ENCODE measurements around the gene PRRC2B. TPM values are rescaled to one million over a fixed set of nuclear protein-coding genes. Genes with fewer than 3 reads are reported as not detected.

The PRRC2B gene
- total and polyA plus RNA-seq, 8 donors = 159 to 233 (median 187) TPM

GRCh38 chr9:131436865-131437271 is 43.0 kb downstream of the PRRC2B start:
- Histone ChIP-seq H3K36me3 (peaks cover 0 to 100% of the 10 kb centered on the region in 2 donors), H3K27ac (no peak overlapping the region), H3K27me3 (no peaks in the 10 kb centered on the region), H3K4me1 (peaks cover 0 to 14% of the 10 kb centered on the region in 2 donors), H3K4me3 (no peak overlapping the region), H3K9me3 (no peaks in the 10 kb centered on the region)
- ATAC-seq (no peak), DNase-seq (no peak)
- no peak for TF ChIP-seq CTCF (IDR thresholded peaks at IDR 0.05)
- intact Hi-C loops (cut with DNase I) = no loop called here

DNA sequence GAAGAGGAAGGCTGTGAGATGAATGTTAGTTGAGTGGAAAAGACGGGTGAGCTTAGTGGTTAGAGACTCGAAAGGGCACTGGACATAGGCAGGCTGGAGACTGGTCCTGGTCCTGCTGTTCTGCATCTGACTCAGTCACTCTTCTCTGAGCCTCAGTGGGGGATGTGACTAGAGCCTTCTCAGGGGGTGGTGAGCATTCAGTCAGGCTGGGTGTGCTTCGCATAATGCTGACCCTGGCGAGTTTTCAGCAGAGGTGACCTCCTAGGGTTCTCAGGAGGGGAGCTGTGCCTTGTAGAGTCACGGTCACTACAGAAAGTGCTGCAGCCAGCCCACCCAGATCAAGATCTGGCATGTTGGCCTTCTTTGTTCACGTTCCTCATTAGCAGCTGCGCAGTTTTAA is 44.3 kb downstream of the PRRC2B start:
- DNase-seq (no peak), ATAC-seq (no peak)
- no peak overlapping the region for H3K27ac ChIP-seq
- peaks cover 0 to 95% of the 10 kb centered on the region in 2 donors for H3K36me3 ChIP-seq
- intact Hi-C loops (cut with DNase I) = no loop called here
- H3K27me3 ChIP-seq = no peaks in the 10 kb centered on the region
- no peaks in the 10 kb centered on the region for H3K9me3 ChIP-seq
- H3K4me1 ChIP-seq = peaks cover 0 to 5% of the 10 kb centered on the region in 2 donors
- H3K4me3 ChIP-seq = no peak overlapping the region
- TF ChIP-seq CTCF (IDR thresholded peaks at IDR 0.05) = no peak

DNA sequence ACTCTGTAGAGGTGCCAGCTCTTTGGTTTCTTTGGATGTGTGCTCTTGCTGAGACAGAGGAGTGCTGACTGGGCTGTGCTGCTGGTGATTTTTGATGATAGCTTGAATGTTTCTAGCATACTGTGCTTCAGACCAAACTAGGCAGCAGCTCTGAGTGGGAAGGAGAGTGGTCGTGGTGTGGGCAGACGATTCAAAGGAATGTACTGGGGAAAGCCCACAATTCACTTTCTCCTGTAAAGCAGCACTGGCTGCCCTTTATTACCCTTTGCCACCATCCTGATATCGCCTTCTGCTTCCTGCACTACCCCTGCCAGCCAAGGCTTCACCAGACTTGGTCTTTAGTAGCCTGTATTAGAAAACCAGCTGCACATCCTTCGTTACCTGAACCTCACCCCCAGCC is 45.3 kb downstream of the PRRC2B start:
- no peak overlapping the region for H3K27ac ChIP-seq
- intact Hi-C loops (cut with DNase I) = no loop called here
- no peak overlapping the region for H3K4me3 ChIP-seq
- no peaks in the 10 kb centered on the region for H3K4me1 ChIP-seq
- DNase-seq = no peak
- H3K36me3 ChIP-seq = peaks cover 0 to 95% of the 10 kb centered on the region in 2 donors
- no peaks in the 10 kb centered on the region for H3K27me3 ChIP-seq
- no peaks in the 10 kb centered on the region for H3K9me3 ChIP-seq
- ATAC-seq = no peak
- TF ChIP-seq CTCF (IDR thresholded peaks at IDR 0.05) = no peak

GRCh38 chr9:131441441-131441840 is 47.6 kb downstream of the PRRC2B start:
- peak; percentile 58 for ATAC-seq
- intact Hi-C loops (cut with DNase I) = no loop called here
- H3K4me1 ChIP-seq = no peaks in the 10 kb centered on the region
- H3K36me3 ChIP-seq = peaks cover 0 to 95% of the 10 kb centered on the region in 2 donors
- no peak overlapping the region for H3K27ac ChIP-seq
- no peaks in the 10 kb centered on the region for H3K27me3 ChIP-seq
- TF ChIP-seq CTCF (IDR thresholded peaks at IDR 0.05) = no peak
- no peak for DNase-seq
- no peaks in the 10 kb centered on the region for H3K9me3 ChIP-seq
- no peak overlapping the region for H3K4me3 ChIP-seq

DNA sequence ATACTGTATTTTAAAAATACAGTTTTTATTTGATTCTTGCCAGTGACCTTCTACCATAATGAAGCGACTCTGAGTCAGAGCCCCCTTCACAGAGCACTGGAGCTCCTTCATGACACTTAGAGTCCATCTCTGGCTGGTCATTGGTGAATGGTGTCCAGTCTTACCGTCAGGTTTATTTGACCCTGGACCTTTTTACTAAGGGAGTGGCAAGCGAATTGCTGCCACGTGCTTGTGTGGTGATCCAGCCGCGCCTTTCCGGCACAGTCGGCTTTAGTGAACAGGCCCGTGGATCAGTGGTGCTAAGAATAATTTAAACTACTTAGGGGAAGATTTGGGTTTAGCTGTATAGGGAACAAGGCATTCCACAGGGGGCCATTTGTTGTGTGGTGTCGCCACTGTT is 48.5 kb downstream of the PRRC2B start:
- Histone ChIP-seq H3K9me3 (no peaks in the 10 kb centered on the region), H3K4me1 (no peaks in the 10 kb centered on the region), H3K4me3 (no peak overlapping the region), H3K27ac (no peak overlapping the region), H3K27me3 (no peaks in the 10 kb centered on the region), H3K36me3 (peaks cover 0 to 95% of the 10 kb centered on the region in 2 donors)
- no peak for ATAC-seq
- DNase-seq = no peak
- intact Hi-C loops (cut with DNase I) = no loop called here
- no peak for TF ChIP-seq CTCF (IDR thresholded peaks at IDR 0.05)

Measured in left lung (tissue), 10 donors.